DMS114 treated with DMSO at 0.1 percent for 48 hours (cell line): ENCODE results near the gene ZNF302.
"Not testable (repeated sequence)": the region's sequence is repeated elsewhere in the genome, so short reads cannot be mapped to it uniquely, and the experiment has no call there.

Experiments
- DNase-seq: peaks from one replicate; lab custom pipeline; 2025; ENCODE audit not compliant: unreplicated experiment; lab: John Stamatoyannopoulos, UW

The ZNF302 gene

DNA sequence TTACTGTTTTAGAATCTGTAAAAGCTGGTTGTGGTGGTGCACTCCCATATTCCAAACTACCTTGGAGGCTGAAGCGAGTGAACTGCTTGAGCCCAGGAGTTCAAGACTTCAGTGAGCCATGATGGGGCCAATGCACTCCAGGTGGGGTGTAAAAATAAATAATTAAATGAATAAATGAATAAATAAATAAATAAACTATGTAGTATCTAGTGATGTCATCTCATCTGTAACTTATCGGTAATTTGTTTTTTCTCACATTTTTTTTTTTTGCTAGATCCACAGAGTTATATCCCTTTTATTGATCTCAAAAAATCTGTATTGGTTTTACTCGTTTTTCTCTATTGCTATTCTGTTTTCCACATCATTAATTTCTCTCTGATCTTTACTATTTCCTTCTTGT is 5.5 kb upstream of the ZNF302 start:
- DNase-seq: no peak

GRCh38 chr19:34673590-34673989 is 3.9 kb upstream of the ZNF302 start:
- no peak for DNase-seq

GRCh38 chr19:34675250-34675649 is 2.2 kb upstream of the ZNF302 start:
- no peak for DNase-seq

DNA sequence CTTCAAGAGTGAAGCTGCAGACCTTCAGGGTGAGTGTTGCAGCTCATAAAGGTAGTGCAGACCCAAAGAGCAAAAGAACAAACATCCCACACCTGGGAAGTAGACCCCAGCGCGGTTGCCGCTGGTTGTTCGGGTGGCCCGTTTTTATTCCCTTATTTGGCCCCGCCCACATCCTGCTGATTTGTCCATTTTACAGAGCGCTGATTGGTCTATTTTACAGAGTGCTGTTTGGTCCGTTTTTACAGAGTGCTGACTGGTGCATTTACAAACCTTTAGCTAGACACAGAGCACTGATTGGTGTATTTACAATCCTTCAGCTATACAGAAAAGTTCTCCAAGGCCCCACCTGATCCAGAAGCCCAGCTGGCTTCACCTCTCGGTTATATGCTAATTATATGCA is 1.6 kb upstream of the ZNF302 start:
- DNase-seq: no peak

DNA sequence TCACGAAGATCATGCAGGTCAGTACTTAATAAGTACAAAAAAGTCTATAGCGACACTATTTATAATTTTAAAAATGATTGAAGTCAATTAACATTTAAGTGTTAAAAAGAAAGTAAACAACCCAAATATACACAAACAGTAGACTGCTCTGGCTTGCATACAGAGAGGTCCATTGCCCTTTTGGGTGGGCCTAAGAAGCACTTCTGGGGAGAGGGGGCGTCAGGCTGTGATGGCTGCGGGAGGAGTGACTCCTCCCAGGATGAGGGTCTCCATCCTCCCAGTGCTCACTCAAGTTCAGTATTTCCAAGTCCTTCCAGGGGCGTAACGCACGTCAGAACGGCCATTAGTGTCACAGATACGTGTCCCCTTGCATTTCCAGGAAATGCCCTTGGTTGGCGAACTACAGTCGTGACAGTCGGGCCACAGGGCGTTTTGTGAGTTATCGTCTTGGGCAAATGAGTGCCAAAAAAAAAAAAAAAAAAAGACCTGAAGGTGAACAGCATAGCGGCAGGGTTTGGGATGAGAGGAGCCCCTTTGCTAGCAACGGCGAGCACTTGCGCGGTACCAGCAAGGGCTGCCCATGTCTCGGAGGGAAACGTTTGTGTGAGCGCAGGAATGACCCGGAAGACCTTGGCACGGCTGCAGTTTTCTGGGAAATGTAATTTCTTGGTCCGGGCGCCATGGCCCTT is 637 bp upstream of the ZNF302 start, which contains the start of gene SCGB2B2:
TSS of gene SCGB2B2 (minus strand) at position 463 of the 689 bp plus-strand sequence. CDS start 82,596 bp downstream, outside the sequence.
- peak; percentile 90 for DNase-seq

- DNase-seq: no peak
Observed at GRCh38 chr19:34678085-34678412, 571 bp downstream of the ZNF302 start.

DNA sequence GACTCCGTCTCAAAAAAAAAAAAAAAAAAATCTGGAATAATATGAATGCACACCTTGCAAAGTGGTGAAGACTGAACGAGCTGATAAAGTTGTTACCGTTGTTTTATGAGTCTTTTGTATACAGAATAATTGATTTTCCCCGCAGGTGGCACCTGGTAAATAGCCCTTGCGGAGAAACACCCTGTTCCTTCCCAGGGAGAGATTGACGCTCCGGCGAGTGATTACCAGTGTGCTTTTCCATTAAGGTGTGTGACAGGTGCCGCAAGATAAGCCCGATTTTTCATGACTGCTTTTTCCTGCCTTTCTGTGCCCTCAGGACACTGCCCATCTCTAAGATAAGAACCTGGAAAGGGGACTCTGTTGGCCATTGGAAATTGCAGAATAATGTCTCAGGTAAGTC is 943 bp downstream of the ZNF302 start:
- no peak for DNase-seq

DNA sequence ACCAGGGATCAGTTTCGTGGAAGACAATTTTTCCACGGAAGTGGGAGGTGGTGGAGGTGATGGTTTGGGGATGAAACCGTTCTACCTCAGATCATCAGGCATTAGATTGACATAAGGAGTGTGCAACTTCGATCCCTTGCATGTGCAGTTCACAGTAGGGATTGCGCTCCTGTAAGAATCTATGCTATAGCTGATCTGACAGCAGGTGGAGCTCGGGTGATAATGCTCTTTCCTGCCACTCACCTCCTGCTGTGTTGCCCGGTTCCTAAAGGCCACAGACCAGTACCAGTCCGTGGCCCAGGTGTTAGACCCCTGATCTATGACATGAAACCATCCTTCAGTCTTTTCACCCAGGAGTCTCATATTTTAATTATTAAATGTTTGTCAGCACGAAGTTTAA is 4.0 kb downstream of the ZNF302 start:
- DNase-seq: no peak

DNA sequence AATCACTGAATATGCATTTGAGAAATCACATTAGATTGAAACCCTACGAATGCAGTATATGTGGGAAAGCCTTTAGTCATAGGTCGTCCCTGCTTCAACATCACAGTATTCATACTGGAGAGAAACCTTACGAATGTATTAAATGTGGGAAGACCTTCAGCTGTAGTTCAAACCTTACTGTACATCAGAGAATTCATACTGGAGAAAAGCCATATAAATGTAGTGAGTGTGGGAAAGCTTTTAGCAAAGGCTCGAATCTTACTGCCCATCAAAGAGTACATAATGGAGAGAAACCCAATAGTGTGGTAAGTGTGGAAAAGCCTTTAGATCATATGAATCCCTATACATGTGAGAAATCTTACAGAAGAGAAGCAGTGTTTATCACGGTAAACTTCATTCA is 7.8 kb downstream of the ZNF302 start:
- DNase-seq: not testable (repeated sequence)

- no peak for DNase-seq
Observed at GRCh38 chr19:34686455-34686854, 9.0 kb downstream of the ZNF302 start.

GRCh38 chr19:34687348-34687747 is 9.9 kb downstream of the ZNF302 start:
- DNase-seq: no peak

- no peak for DNase-seq
Observed at GRCh38 chr19:34688592-34688991, 11.1 kb downstream of the ZNF302 start.

- DNase-seq: no peak
Observed at GRCh38 chr19:34690372-34690771, 12.9 kb downstream of the ZNF302 start.

DNA sequence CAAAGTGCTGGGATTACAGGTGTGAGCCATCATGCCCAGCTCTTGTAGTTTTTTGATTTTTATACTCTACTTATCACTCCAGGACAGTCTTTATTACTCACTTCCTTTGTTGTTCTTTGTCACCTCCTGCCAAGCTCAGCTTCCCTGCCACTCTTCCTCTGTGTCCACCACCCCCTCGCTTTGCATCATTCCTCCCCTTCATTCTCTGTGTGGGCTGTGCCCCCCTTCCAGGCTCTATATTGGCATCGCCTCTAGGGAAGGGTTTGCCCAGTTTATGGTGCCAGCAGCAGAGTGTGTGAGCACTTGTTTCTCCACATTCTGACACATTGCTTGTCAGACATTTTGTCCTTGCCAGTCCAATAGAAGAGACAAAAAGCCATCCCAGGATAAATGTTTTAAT is 15.1 kb downstream of the ZNF302 start:
- DNase-seq: no peak

GRCh38 chr19:34707661-34708060 is 30.2 kb downstream of the ZNF302 start:
- no peak for DNase-seq

DNA sequence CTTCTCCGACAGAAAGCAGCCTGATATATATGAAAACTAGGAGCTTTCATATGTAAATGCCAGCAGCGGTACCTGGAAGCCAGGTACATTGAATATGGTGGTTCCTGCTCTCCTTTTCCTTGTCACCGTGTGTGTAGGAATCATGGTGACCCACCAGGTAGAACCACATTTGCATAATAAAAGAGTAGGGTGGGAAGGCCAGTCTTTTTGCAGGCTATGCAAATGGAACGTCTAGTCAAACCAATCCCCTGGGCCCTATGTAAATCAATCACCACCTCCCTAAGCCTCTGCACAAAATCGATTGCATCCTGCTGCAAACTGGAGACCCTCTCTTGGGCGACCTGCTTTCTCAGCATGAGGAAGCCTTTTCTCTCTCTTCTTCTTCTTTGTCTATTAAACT is 34.4 kb downstream of the ZNF302 start:
- DNase-seq: no peak

- DNase-seq: peak; percentile 78
Observed at GRCh38 chr19:34712395-34713261, 35.1 kb downstream of the ZNF302 start.

GRCh38 chr19:34713262-34713637 is 35.8 kb downstream of the ZNF302 start:
- DNase-seq: no peak

DNA sequence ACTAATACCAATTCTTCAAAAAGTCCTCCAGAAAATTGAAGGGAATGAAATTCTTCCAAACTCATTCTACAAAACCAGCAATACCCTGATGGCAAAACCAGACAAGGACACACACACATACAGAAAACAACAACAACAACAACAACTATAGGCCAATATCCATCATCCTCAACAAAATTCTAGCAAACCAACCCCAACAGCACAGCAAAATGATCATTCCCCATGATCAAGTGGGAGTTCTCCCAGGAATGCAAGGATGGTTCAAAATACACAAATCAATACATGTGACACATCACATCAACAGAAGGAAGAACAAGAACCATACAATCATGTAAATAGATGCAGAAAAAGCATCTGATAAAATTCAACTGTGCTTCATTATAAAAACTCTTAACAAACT is 37.9 kb downstream of the ZNF302 start:
- no peak for DNase-seq

GRCh38 chr19:34722353-34722752 is 44.9 kb downstream of the ZNF302 start:
- no peak for DNase-seq

DNA sequence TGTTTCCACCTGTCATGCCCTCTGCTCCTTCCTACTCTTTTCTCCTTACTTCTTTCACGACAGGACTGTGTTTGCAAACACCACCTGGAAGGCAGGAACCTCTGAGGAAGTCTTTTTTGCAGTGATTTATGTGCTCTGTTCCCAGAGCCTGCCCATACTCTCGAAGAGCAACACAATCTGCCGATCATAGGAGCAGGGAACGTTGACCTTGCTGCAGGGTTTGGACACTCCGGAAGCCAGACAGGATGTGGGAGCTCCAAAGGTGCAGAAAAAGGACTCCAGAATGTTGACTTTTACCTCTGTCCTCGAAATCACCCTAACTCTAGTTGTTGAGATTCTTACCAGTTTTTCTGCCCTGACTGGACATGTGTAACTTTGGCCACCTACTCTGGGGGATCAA is 47.9 kb downstream of the ZNF302 start:
- DNase-seq: no peak

DNA sequence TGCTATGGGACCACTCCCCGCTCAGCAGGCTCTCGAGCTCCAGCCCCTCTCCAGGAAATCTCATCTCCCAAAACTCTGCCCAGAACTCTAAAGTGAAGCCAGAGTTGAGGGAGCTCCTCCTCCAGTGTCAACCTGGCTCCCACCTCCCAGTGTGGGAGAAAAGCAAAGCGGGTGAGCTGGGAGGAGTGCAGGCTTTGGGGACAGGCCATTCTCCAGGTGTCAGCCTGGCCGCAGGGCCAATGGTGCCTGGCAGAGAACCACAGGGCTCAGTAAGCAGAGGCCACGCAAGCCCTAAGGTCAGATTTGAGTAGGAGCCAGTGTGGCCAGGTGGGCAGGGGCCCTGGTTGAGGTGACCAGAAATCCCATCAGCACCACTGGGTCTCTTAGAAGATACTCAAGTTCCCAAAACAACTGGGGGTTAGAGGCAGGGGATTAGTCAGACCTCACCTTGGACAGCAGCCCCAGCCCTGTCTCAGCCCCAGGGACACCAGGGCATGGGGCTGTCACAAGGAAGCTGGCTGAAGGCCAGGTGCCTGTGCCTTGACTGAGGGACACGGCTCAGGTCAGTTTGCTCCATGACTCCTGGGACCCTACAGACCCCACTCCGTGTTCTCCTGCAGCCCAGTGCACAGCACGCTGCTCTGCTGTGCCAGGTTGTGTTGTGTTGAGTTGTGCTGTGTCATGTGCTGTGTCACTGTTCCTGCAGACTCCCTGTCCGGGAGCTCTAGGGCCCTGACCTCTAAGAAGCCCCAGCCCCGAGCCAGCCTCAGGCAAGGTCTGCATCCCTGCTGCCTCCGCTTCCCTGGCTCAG is 53.7 kb downstream of the ZNF302 start:
- no peak for DNase-seq
